ENCODE measurements around the gene SLC9A6.
"Not testable (repeated sequence)": the region's sequence is repeated elsewhere in the genome, so short reads cannot be mapped to it uniquely, and the experiment has no call there.

SLC9A6 gene

GRCh38 chrX:136067097-136067496 is 81.9 kb downstream of the SLC9A6 start:
- H3K4me3 ChIP-seq (ENCODE audit: low read depth, low read length): no peak overlapping the region
- TF ChIP-seq, protein P1, sequence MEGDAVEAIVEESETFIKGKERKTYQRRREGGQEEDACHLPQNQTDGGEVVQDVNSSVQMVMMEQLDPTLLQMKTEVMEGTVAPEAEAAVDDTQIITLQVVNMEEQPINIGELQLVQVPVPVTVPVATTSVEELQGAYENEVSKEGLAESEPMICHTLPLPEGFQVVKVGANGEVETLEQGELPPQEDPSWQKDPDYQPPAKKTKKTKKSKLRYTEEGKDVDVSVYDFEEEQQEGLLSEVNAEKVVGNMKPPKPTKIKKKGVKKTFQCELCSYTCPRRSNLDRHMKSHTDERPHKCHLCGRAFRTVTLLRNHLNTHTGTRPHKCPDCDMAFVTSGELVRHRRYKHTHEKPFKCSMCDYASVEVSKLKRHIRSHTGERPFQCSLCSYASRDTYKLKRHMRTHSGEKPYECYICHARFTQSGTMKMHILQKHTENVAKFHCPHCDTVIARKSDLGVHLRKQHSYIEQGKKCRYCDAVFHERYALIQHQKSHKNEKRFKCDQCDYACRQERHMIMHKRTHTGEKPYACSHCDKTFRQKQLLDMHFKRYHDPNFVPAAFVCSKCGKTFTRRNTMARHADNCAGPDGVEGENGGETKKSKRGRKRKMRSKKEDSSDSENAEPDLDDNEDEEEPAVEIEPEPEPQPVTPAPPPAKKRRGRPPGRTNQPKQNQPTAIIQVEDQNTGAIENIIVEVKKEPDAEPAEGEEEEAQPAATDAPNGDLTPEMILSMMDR (conservative IDR thresholded peaks at IDR 0.05; ENCODE audit: low read depth, low read length): no peak
- peak; percentile 38 for DNase-seq (ENCODE audit: low read depth)

DNA sequence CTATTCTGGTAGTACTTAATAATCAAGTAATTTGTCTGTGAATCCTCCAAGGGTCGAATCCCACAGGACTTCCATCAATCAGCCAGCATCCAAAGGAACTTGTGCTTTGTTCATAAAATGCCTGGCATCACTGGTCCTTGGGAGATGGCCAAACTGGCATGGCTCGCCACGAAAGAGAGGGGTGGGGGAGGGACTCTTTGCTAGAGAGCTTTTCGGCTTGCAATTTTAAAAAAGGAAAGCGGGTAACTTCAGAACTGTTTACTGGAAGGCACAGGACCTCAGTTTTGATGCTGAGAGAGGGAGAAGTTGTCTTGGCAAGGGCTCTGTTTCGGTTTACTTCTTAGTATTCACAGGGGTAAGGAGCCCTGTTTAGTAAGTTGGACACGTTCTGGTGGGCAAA is 82.7 kb downstream of the SLC9A6 start:
- H3K4me3 ChIP-seq (ENCODE audit: low read depth, low read length): no peak overlapping the region
- no peak for DNase-seq (ENCODE audit: low read depth)
- TF ChIP-seq, protein P1 (conservative IDR thresholded peaks at IDR 0.05; ENCODE audit: low read depth, low read length): no peak

- DNase-seq (ENCODE audit: low read depth): no peak
- TF ChIP-seq, protein P1 (conservative IDR thresholded peaks at IDR 0.05; ENCODE audit: low read depth, low read length): no peak
- H3K4me3 ChIP-seq (ENCODE audit: low read depth, low read length): no peak overlapping the region
These were observed 91.7 kb downstream of the SLC9A6 start for GRCh38 chrX:136076942-136077341.

- no peak overlapping the region for H3K4me3 ChIP-seq (ENCODE audit: low read depth, low read length)
- DNase-seq (ENCODE audit: low read depth): no peak
- TF ChIP-seq, protein P1 (conservative IDR thresholded peaks at IDR 0.05; ENCODE audit: low read depth, low read length): no peak
These were observed 95.5 kb downstream of the SLC9A6 start for GRCh38 chrX:136080766-136081165.

DNA sequence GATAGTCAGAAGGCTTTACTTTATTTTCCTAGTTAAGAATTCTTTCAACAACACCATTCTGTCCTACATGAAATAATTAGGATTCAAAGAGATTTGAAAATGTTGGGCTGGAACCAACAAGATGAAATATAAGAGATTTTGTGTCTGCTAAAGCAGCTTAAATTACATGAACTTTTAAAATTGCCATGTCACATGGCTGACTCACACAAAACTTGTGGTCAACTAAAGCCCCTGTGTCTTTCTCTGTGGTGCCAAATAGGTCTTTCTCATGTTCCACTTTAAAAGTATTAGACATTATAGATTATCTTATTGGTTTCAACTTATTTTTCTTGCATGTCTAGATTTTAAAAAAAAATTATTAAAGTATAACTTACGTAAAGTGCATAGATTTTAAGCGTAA is 101.3 kb downstream of the SLC9A6 start:
- TF ChIP-seq, protein P1 (conservative IDR thresholded peaks at IDR 0.05; ENCODE audit: low read depth, low read length): no peak
- H3K4me3 ChIP-seq (ENCODE audit: low read depth, low read length): no peak overlapping the region
- DNase-seq (ENCODE audit: low read depth): peak; percentile 67

DNA sequence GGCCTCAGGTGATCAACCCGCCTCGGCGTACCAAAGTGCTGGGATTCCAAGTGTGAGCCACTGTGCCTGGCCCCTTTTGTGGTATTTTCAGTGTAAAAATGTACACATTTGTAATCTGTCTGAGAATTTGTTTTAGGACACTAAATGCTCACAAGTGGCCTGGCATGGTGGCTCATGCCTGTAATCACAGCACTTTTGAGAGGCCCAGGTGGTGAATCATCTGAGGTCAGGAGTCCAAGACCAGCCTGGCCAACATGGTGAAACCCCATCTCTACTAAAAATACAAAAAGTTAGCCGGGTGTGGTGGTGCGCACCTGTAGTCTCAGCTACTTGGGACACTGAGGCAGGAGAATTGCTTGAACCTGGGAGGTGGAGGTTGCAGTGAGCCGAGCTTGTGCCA is 106.7 kb downstream of the SLC9A6 start:
- not testable (repeated sequence) for DNase-seq (ENCODE audit: low read depth); H3K4me3 ChIP-seq (ENCODE audit: low read depth, low read length)

DNA sequence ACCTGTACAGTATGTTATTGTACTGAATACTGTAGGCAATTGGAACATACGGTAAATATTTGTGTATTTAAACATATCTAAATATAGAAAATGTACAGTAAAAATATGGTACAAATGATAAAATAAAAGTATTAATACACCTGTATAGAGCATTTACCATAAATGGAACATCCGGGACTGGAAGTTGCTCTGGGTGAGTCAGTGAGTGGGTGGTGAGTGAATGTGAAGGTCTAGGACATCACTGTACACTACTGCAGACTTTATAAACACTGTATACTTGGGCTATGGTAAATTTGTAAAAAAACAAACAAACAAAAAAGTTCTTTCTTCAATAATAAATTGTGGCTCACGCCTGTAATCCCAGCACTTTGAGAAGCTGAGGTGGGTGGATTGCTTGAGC is 109.7 kb downstream of the SLC9A6 start:
- peak; percentile 32 for DNase-seq (ENCODE audit: low read depth)
- TF ChIP-seq, protein P1 (conservative IDR thresholded peaks at IDR 0.05; ENCODE audit: low read depth, low read length): no peak
- no peak overlapping the region for H3K4me3 ChIP-seq (ENCODE audit: low read depth, low read length)

All from choroid plexus epithelial cell (primary cell).